K562 (cell line): Measurements from ENCODE around the gene TADA2A.

ENCODE experiments used
- CTCF ChIP-seq, 3 experiments: IDR thresholded peaks in 2 of 3; conservative IDR thresholded peaks in 1 of 3; 2 replicates each; pipeline ENCODE4 v1.5.1; 2011 to 2012; ENCODE audit warnings: low read length in 3 of 3, mild to moderate bottlenecking in 3 of 3, control low read depth in 2 of 3, improper control_type of control experiment in 1 of 3, inconsistent platforms in 1 of 3, low read depth in 1 of 3, mixed read lengths in 1 of 3, moderate library complexity in 1 of 3; ENCODE audit not compliant: insufficient read depth in 2 of 3
- E4F1 ChIP-seq: fragments of 250-450 bp; sonication (Bioruptor Pico); IDR thresholded peaks from 2 replicates; pipeline ENCODE4 v1.5.0; 2021; ENCODE audit warnings: mild to moderate bottlenecking, borderline replicate concordance
- ETV6 ChIP-seq, 3 experiments: fragments of 150-350 bp in 1 of 3; sonication (generic) in 1 of 3; formaldehyde crosslinking in 1 of 3; IDR thresholded peaks; 2 replicates each; pipeline versions ENCODE4 v1.6.1 to v1.8.0; 2014 to 2022; ENCODE audit warnings: borderline replicate concordance in 2 of 3, low read depth in 2 of 3, antibody characterized with exemption in 1 of 3, low read length in 1 of 3, mild to moderate bottlenecking in 1 of 3, missing genetic modification reagents in 1 of 3
- FOS ChIP-seq: IDR thresholded peaks from 3 replicates; pipeline ENCODE4 v1.6.1; 2011; ENCODE audit not compliant: insufficient read length; ENCODE audit errors: extremely low read depth
- MLX ChIP-seq, 2 experiments: fragments of 450-650 bp in 1 of 2; sonication (generic) in 1 of 2; formaldehyde crosslinking; conservative IDR thresholded peaks; 2 replicates each; pipeline versions ENCODE4 v1.4.0 to v1.8.1; 2020 to 2022; ENCODE audit warnings: mild to moderate bottlenecking in 1 of 2, missing genetic modification reagents in 1 of 2
- NFATC3 ChIP-seq: fragments of 450-650 bp; IDR thresholded peaks from 2 replicates; pipeline ENCODE4 v1.6.1; 2017; ENCODE audit warnings: mild to moderate bottlenecking
- STAT5A ChIP-seq: IDR thresholded peaks from 2 replicates; pipeline ENCODE4 v1.6.1; 2012; ENCODE audit warnings: low read length, inconsistent platforms, borderline replicate concordance
- ZBTB5 ChIP-seq: fragments of 450-650 bp; IDR thresholded peaks from 2 replicates; pipeline ENCODE4 v1.6.1; 2017; ENCODE audit warnings: antibody characterized with exemption

GRCh38 chr17:37466471-37466870 is 59.8 kb downstream of the TADA2A start:
- TF ChIP-seq CTCF (IDR thresholded peaks at IDR 0.05 in 2 of 3, conservative IDR thresholded peaks at IDR 0.05 in 1 of 3; ENCODE audit: insufficient read depth in 2 of 3, low read depth in 1 of 3, low read length in 3 of 3) (no peak), STAT5A (no peak), FOS (no peak), E4F1 (CRISPR knock-in tag) (no peak), MLX (CRISPR knock-in tag; conservative IDR thresholded peaks at IDR 0.05) (no peak), ZBTB5 (no peak), NFATC3 (no peak), ETV6 (IDR thresholded peaks at IDR 0.05; ENCODE audit: borderline replicate concordance in 1 of 2, low read depth in 2 of 2, low read length in 1 of 2) (no peak), ETV6 (CRISPR knock-in tag; IDR thresholded peaks at IDR 0.05; ENCODE audit: borderline replicate concordance) (no peak)
